HepG2 (cell line): ENCODE results near the gene CCDC85C. TPM values are rescaled to one million over a fixed set of nuclear protein-coding genes. Genes with fewer than 3 reads are reported as not detected.

Experiments
- CEBPB ChIP-seq: IDR thresholded peaks from 2 replicates; pipeline ENCODE4 v1.6.1; 2011; ENCODE audit warnings: low read depth, low read length, improper control_type of control experiment, borderline replicate concordance
- ELF4 ChIP-seq: sonication (generic); formaldehyde crosslinking; IDR thresholded peaks from 2 replicates; pipeline ENCODE4 v1.5.0; 2020; ENCODE audit warnings: missing genetic modification reagents, mild to moderate bottlenecking, moderate library complexity, borderline replicate concordance
- GLI4 ChIP-seq: sonication (generic); formaldehyde crosslinking; IDR thresholded peaks from 2 replicates; pipeline ENCODE4 v1.5.1; 2020; ENCODE audit warnings: missing genetic modification reagents, mild to moderate bottlenecking, moderate library complexity, borderline replicate concordance
- HNF1B ChIP-seq: sonication (generic); formaldehyde crosslinking; IDR thresholded peaks from 2 replicates; pipeline ENCODE4 v1.5.1; 2020; ENCODE audit warnings: mild to moderate bottlenecking, moderate library complexity, missing genetic modification reagents
- HOXD1 ChIP-seq: sonication (generic); formaldehyde crosslinking; IDR thresholded peaks from 2 replicates; pipeline ENCODE4 v1.5.0; 2020; ENCODE audit warnings: missing genetic modification reagents
- KDM1A ChIP-seq: IDR thresholded peaks from 2 replicates; pipeline ENCODE4 v1.6.1; 2016; ENCODE audit warnings: missing compliant biosample characterization
- KDM2A ChIP-seq: sonication (generic); formaldehyde crosslinking; IDR thresholded peaks from 2 replicates; pipeline ENCODE4 v1.4.0; 2020; ENCODE audit warnings: low read depth, missing genetic modification reagents, borderline replicate concordance
- KDM4B ChIP-seq: sonication (generic); formaldehyde crosslinking; IDR thresholded peaks from 2 replicates; pipeline ENCODE4 v1.4.0; 2020; ENCODE audit warnings: missing genetic modification reagents
- PPARG ChIP-seq: conservative IDR thresholded peaks from 2 replicates; pipeline ENCODE4 v1.6.1; 2016; ENCODE audit warnings: missing biosample characterization, missing genetic modification reagents
- SOX6 ChIP-seq, 2 experiments: fragments of 450-650 bp in 1 of 2; sonication (generic) in 1 of 2; formaldehyde crosslinking in 1 of 2; IDR thresholded peaks; 2 replicates each; pipeline versions ENCODE4 v1.4.0 to v1.6.1; 2017 to 2020; ENCODE audit warnings: antibody characterized with exemption in 1 of 2, mild to moderate bottlenecking in 1 of 2, missing genetic modification reagents in 1 of 2
- ZFP1 ChIP-seq: IDR thresholded peaks from 2 replicates; pipeline ENCODE4 v1.6.1; 2016
- ZNF260 ChIP-seq: sonication (generic); formaldehyde crosslinking; IDR thresholded peaks from 2 replicates; pipeline ENCODE4 v1.4.0; 2020; ENCODE audit warnings: missing genetic modification reagents, low read depth, mild to moderate bottlenecking, borderline replicate concordance
- ZNF556 ChIP-seq: sonication (generic); formaldehyde crosslinking; IDR thresholded peaks from 2 replicates; pipeline ENCODE4 v1.4.0; 2020; ENCODE audit warnings: mild to moderate bottlenecking, missing genetic modification reagents, borderline replicate concordance
- ZNF614 ChIP-seq: IDR thresholded peaks from 2 replicates; pipeline ENCODE4 v1.6.1; 2018; ENCODE audit warnings: missing biosample characterization, missing genetic modification reagents, inconsistent platforms, borderline replicate concordance
- polyA plus RNA-seq, 8 experiments: library from polyadenylated mRNA; depleted of rRNA in 3 of 8; stranded (reverse) in 7 of 8; unstranded in 1 of 8; fragments of >200 nt; fragmentation: Illumina TruSeq in 4 of 8; extraction: Trizol in 4 of 8; gene quantifications; 2 replicates each; pipeline versions ENCODE4 v1.2.1 to v1.2.3, GENCODE V29; 2011 to 2016; ENCODE audit warnings: low read depth in 4 of 8, missing spikeins in 1 of 8, mixed read lengths in 1 of 8; ENCODE audit not compliant: insufficient read depth in 1 of 8
- total RNA-seq, 5 experiments: library from RNA; depleted of rRNA; stranded (reverse); fragments of >200 nt; fragmentation: Illumina TruSeq; extraction: Trizol; gene quantifications; 2 replicates each; pipeline ENCODE4 v1.2.3, GENCODE V29; 2016; ENCODE audit warnings: low read depth in 1 of 5
- TF ChIP-seq, protein P1 (sequence below): sonication (generic); formaldehyde crosslinking; conservative IDR thresholded peaks from 2 replicates; pipeline ENCODE4 v1.4.0; 2020; ENCODE audit warnings: mild to moderate bottlenecking, missing genetic modification reagents, moderate library complexity
- TF ChIP-seq, protein P2 (sequence below): sonication (generic); formaldehyde crosslinking; IDR thresholded peaks from 2 replicates; pipeline ENCODE4 v1.8.1; 2022; ENCODE audit warnings: low read depth, mild to moderate bottlenecking, missing genetic modification reagents

CCDC85C gene
- total and polyA plus RNA-seq, 2 of the 13 experiments (the other 11 are each of a cell fraction or from before 2014, with no cell fraction given), result 18.8 to 43.8 TPM

- TF ChIP-seq, protein P1, sequence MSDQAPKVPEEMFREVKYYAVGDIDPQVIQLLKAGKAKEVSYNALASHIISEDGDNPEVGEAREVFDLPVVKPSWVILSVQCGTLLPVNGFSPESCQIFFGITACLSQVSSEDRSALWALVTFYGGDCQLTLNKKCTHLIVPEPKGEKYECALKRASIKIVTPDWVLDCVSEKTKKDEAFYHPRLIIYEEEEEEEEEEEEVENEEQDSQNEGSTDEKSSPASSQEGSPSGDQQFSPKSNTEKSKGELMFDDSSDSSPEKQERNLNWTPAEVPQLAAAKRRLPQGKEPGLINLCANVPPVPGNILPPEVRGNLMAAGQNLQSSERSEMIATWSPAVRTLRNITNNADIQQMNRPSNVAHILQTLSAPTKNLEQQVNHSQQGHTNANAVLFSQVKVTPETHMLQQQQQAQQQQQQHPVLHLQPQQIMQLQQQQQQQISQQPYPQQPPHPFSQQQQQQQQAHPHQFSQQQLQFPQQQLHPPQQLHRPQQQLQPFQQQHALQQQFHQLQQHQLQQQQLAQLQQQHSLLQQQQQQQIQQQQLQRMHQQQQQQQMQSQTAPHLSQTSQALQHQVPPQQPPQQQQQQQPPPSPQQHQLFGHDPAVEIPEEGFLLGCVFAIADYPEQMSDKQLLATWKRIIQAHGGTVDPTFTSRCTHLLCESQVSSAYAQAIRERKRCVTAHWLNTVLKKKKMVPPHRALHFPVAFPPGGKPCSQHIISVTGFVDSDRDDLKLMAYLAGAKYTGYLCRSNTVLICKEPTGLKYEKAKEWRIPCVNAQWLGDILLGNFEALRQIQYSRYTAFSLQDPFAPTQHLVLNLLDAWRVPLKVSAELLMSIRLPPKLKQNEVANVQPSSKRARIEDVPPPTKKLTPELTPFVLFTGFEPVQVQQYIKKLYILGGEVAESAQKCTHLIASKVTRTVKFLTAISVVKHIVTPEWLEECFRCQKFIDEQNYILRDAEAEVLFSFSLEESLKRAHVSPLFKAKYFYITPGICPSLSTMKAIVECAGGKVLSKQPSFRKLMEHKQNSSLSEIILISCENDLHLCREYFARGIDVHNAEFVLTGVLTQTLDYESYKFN (CRISPR knock-in tag), result peak; percentile 99
- no peak for TF ChIP-seq GLI4
- TF ChIP-seq SOX6 (IDR thresholded peaks at IDR 0.05), result no peak
- peak; percentile 89 for TF ChIP-seq SOX6 (CRISPR knock-in tag; IDR thresholded peaks at IDR 0.05)
- 0 out of 2 replicates have a peak, but pooled peaks have one; percentile 67 for TF ChIP-seq HOXD1 (CRISPR knock-in tag)
- TF ChIP-seq KDM4B (CRISPR knock-in tag), result no peak
- peak; percentile 76 for TF ChIP-seq HNF1B (CRISPR knock-in tag)
- TF ChIP-seq, protein P2, sequence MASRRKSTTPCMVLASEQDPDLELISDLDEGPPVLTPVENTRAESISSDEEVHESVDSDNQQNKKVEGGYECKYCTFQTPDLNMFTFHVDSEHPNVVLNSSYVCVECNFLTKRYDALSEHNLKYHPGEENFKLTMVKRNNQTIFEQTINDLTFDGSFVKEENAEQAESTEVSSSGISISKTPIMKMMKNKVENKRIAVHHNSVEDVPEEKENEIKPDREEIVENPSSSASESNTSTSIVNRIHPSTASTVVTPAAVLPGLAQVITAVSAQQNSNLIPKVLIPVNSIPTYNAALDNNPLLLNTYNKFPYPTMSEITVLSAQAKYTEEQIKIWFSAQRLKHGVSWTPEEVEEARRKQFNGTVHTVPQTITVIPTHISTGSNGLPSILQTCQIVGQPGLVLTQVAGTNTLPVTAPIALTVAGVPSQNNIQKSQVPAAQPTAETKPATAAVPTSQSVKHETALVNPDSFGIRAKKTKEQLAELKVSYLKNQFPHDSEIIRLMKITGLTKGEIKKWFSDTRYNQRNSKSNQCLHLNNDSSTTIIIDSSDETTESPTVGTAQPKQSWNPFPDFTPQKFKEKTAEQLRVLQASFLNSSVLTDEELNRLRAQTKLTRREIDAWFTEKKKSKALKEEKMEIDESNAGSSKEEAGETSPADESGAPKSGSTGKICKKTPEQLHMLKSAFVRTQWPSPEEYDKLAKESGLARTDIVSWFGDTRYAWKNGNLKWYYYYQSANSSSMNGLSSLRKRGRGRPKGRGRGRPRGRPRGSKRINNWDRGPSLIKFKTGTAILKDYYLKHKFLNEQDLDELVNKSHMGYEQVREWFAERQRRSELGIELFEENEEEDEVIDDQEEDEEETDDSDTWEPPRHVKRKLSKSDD (CRISPR knock-in tag), result peak; percentile 74; the same call in 1 of the 2 replicates
- TF ChIP-seq KDM2A (CRISPR knock-in tag), result peak; percentile 26; the same call in 1 of the 2 replicates
- peak; percentile 58; the same call in 1 of the 2 replicates for TF ChIP-seq KDM1A (CRISPR knock-in tag)
- TF ChIP-seq ZNF556, result peak; percentile 59; the same call in 1 of the 2 replicates
- no peak for TF ChIP-seq ZFP1 (CRISPR knock-in tag)
- peak; percentile 90 for TF ChIP-seq PPARG (CRISPR knock-in tag)
- 0 out of 2 replicates have a peak, but pooled peaks have one; percentile 58 for TF ChIP-seq ELF4 (CRISPR knock-in tag)
- TF ChIP-seq ZNF614 (CRISPR knock-in tag), result peak; percentile 88; the same call in 1 of the 2 replicates
- TF ChIP-seq ZNF260 (CRISPR knock-in tag), result no peak
- no peak for TF ChIP-seq CEBPB
Measured at GRCh38 chr14:99566390-99567354, 37.3 kb downstream of the CCDC85C start (continued).
